Breast epithelium (tissue), 4 donors: ENCODE measurements around the gene PHB1. TPM values are rescaled to one million over a fixed set of nuclear protein-coding genes. Genes with fewer than 3 reads are reported as not detected.
A peak's percentile ranks its signal among the peaks of the same experiment; 100 is the strongest.

Experiments used
- DNase-seq, 2 donors: peaks; one replicate each; pipeline ENCODE4 v3.0.0-alpha.2; 2019; ENCODE audit warnings: low spot score in 2 of 2
- H3K27ac ChIP-seq, 2 donors: fragments of 200-600 bp; sonication (generic) in 1 of 2; one replicate each; pipeline ENCODE4 v1.5.1; 2016 to 2019; ENCODE audit warnings: mild to moderate bottlenecking in 1 of 2
- H3K27me3 ChIP-seq, 2 donors: fragments of 200-600 bp; sonication (generic) in 1 of 2; one replicate each; pipeline versions ENCODE4 v1.5.1 to v1.6.0; 2017 to 2019; ENCODE audit warnings: control low read depth in 1 of 2, mild to moderate bottlenecking in 1 of 2
- H3K36me3 ChIP-seq: fragments of 200-600 bp; one replicate; pipeline ENCODE4 v1.5.1; 2019
- H3K4me1 ChIP-seq, 2 donors: fragments of 200-600 bp; sonication (generic); one replicate each; pipeline ENCODE4 v1.5.1; 2016 to 2019; ENCODE audit warnings: control low read depth in 1 of 2
- H3K4me3 ChIP-seq, 3 donors: fragments of 200-600 bp; sonication (generic); 1 replicate in 2 of 3; 2 replicates in 1 of 3; pipeline ENCODE4 v1.5.1; 2016 to 2019; ENCODE audit warnings: mild to moderate bottlenecking in 3 of 3, moderate library complexity in 2 of 3
- H3K9me3 ChIP-seq, 2 donors: fragments of 200-600 bp; sonication (generic) in 1 of 2; one replicate each; pipeline ENCODE4 v1.5.1; 2016 to 2019; ENCODE audit warnings: control low read depth in 1 of 2
- CTCF ChIP-seq, 3 donors: fragments of 450-650 bp; IDR thresholded peaks; one replicate each; pipeline ENCODE4 v1.5.1; 2016 to 2017; ENCODE audit warnings: antibody characterized with exemption in 3 of 3, mild to moderate bottlenecking in 3 of 3, moderate library complexity in 3 of 3
- POLR2A ChIP-seq: fragments of 450-650 bp; IDR thresholded peaks from one replicate; pipeline ENCODE4 v1.6.1; 2016; ENCODE audit warnings: antibody characterized with exemption, mild to moderate bottlenecking, moderate library complexity
- POLR2AphosphoS5 ChIP-seq, 3 donors: sonication (generic); formaldehyde crosslinking; IDR thresholded peaks; one replicate each; pipeline ENCODE4 v1.6.1; 2017; ENCODE audit warnings: antibody characterized with exemption in 3 of 3
- intact Hi-C: fragments of 100-400 bp; cut with DNase I; formaldehyde crosslinking; loops from one replicate; pipeline ENCODE4 v1.15.1; 2023; ENCODE audit warnings: low total_unique reads
- total RNA-seq, 3 donors: library from RNA; depleted of rRNA; stranded (reverse); fragments of >200 nt; gene quantifications; one replicate each; pipeline ENCODE4 v1.1.0, GENCODE V29; 2016

PHB1 gene
- total RNA-seq, 3 donors from 2014 or later, result 100 to 110 (median 108) TPM

- H3K27me3 ChIP-seq, result no peaks in the 10 kb centered on the region
- peak overlapping the region; percentile 74 to 84 for H3K27ac ChIP-seq
- no peaks in the 10 kb centered on the region for H3K9me3 ChIP-seq
- peaks cover 8% of the 10 kb centered on the region for H3K36me3 ChIP-seq
- TF ChIP-seq POLR2AphosphoS5 (IDR thresholded peaks at IDR 0.05) (no peak), POLR2A (no peak), CTCF (IDR thresholded peaks at IDR 0.05) (no peak)
- H3K4me3 ChIP-seq, result no peak overlapping the region
- DNase-seq, result no peak
- peaks cover 8 to 21% of the 10 kb centered on the region in 2 donors for H3K4me1 ChIP-seq
- intact Hi-C loops, result no loop called here
Observed at GRCh38 chr17:49402706-49403105, 12.0 kb downstream of the PHB1 start.

GRCh38 chr17:49401971-49402611 is 12.6 kb downstream of the PHB1 start:
- peak in 1 of 2 donors; percentile 32 for DNase-seq
- no peaks in the 10 kb centered on the region for H3K9me3 ChIP-seq
- peaks cover 8 to 25% of the 10 kb centered on the region in 2 donors for H3K4me1 ChIP-seq
- no peak overlapping the region for H3K4me3 ChIP-seq
- peaks cover 8% of the 10 kb centered on the region for H3K36me3 ChIP-seq
- intact Hi-C loops, result no loop called here
- H3K27me3 ChIP-seq, result no peaks in the 10 kb centered on the region
- TF ChIP-seq POLR2AphosphoS5 (IDR thresholded peaks at IDR 0.05), result no peak
- TF ChIP-seq POLR2A, result no peak
- peak overlapping the region; percentile 74 to 84 for H3K27ac ChIP-seq

GRCh38 chr17:49399995-49400394 is 14.7 kb downstream of the PHB1 start:
- Histone ChIP-seq H3K36me3 (no peaks in the 10 kb centered on the region), H3K4me3 (no peak overlapping the region), H3K27me3 (no peaks in the 10 kb centered on the region), H3K9me3 (no peaks in the 10 kb centered on the region), H3K27ac (peak overlapping the region; percentile 19 to 71), H3K4me1 (peaks cover 8 to 25% of the 10 kb centered on the region in 2 donors)
- intact Hi-C loops, result no loop called here
- TF ChIP-seq POLR2A (no peak), CTCF (IDR thresholded peaks at IDR 0.05) (no peak), POLR2AphosphoS5 (IDR thresholded peaks at IDR 0.05) (no peak)
- no peak for DNase-seq

- Histone ChIP-seq H3K27ac (peak overlapping the region; percentile 43 to 52), H3K9me3 (no peaks in the 10 kb centered on the region), H3K4me1 (peaks cover 3 to 16% of the 10 kb centered on the region in 2 donors), H3K27me3 (no peaks in the 10 kb centered on the region), H3K4me3 (no peak overlapping the region), H3K36me3 (no peaks in the 10 kb centered on the region)
- TF ChIP-seq POLR2AphosphoS5 (IDR thresholded peaks at IDR 0.05) (no peak), POLR2A (no peak), CTCF (IDR thresholded peaks at IDR 0.05) (no peak)
- no peak for DNase-seq
- intact Hi-C loops, result no loop called here
Observed at GRCh38 chr17:49397586-49397985, 17.1 kb downstream of the PHB1 start.

- H3K4me3 ChIP-seq, result no peak overlapping the region
- peak overlapping the region; percentile 22 to 76 for H3K27ac ChIP-seq
- TF ChIP-seq POLR2A (no peak), POLR2AphosphoS5 (IDR thresholded peaks at IDR 0.05) (no peak), CTCF (IDR thresholded peaks at IDR 0.05) (no peak)
- no peaks in the 10 kb centered on the region for H3K9me3 ChIP-seq
- DNase-seq, result no peak
- no peaks in the 10 kb centered on the region for H3K27me3 ChIP-seq
- peaks cover 4 to 23% of the 10 kb centered on the region in 2 donors for H3K4me1 ChIP-seq
- intact Hi-C loops, result no loop called here
- no peaks in the 10 kb centered on the region for H3K36me3 ChIP-seq
Observed at GRCh38 chr17:49393491-49394255, 21.0 kb downstream of the PHB1 start.
